ENCODE measurements around the gene SRSF11.
"Not testable (repeated sequence)": the region's sequence is repeated elsewhere in the genome, so short reads cannot be mapped to it uniquely, and the experiment has no call there.

DNA sequence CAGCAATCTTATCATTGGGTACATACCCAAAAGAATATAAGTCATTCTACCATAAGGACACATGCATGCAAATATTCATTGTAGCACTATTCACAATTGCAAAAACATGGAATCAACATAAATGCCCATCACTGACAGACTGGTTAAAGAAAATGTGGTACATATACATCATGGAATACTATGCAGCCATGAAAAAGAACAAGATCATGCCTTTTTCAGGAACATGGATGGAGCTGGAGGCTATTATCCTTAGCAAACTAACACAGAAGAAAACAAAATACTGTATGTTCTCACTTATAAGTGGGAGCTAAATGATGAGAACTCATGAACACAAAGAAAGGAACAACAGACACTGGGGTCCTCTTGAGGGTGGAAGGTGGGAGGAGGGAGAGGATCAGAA is 28.7 kb upstream of the SRSF11 start:
- TF ChIP-seq, protein P1, sequence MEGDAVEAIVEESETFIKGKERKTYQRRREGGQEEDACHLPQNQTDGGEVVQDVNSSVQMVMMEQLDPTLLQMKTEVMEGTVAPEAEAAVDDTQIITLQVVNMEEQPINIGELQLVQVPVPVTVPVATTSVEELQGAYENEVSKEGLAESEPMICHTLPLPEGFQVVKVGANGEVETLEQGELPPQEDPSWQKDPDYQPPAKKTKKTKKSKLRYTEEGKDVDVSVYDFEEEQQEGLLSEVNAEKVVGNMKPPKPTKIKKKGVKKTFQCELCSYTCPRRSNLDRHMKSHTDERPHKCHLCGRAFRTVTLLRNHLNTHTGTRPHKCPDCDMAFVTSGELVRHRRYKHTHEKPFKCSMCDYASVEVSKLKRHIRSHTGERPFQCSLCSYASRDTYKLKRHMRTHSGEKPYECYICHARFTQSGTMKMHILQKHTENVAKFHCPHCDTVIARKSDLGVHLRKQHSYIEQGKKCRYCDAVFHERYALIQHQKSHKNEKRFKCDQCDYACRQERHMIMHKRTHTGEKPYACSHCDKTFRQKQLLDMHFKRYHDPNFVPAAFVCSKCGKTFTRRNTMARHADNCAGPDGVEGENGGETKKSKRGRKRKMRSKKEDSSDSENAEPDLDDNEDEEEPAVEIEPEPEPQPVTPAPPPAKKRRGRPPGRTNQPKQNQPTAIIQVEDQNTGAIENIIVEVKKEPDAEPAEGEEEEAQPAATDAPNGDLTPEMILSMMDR (IDR thresholded peaks at IDR 0.05) = not testable (repeated sequence)
- not testable (repeated sequence) for TF ChIP-seq POLR2A (IDR thresholded peaks at IDR 0.05)
